ENCODE results near the gene DRC3.
A peak's percentile ranks its signal among the peaks of the same experiment; 100 is the strongest.

DRC3 gene

GRCh38 chr17:18017958-18018357 lies 45.3 kb downstream of the DRC3 start:
- Histone ChIP-seq H3K4me2 (ENCODE audit: insufficient read depth, low read length, poor library complexity, severe bottlenecking) (no peak overlapping the region), H3K18ac (ENCODE audit: low read length) (no peak overlapping the region), H3K4me3 (ENCODE audit: low read length in 2 of 2) (no peak overlapping the region), H3K23ac (ENCODE audit: low read depth, low read length, poor library complexity) (no peak overlapping the region), H2BK15ac (ENCODE audit: low read length) (no peak overlapping the region), H3K14ac (ENCODE audit: low read length) (no peak overlapping the region), H2BK12ac (ENCODE audit: low read length) (no peak overlapping the region), H2BK120ac (ENCODE audit: low read depth, low read length) (no peak overlapping the region), H2BK5ac (ENCODE audit: low read length) (peak overlapping the region; percentile 26), H3K4ac (ENCODE audit: low read length) (no peak overlapping the region), H3K27ac (replicated peaks; ENCODE audit: low read length) (no peak overlapping the region), H3K36me3 (replicated peaks in 1 of 2; ENCODE audit: control insufficient read depth in 2 of 2, insufficient read depth in 2 of 2, low read length in 2 of 2) (peaks cover 8 to 9% of the 10 kb centered on the region in 2 donors), H4K91ac (ENCODE audit: low read depth, low read length, poor library complexity) (no peak overlapping the region), H3K27me3 (ENCODE audit: control insufficient read depth in 3 of 3, insufficient read depth in 3 of 3, low read depth in 1 of 3, low read length in 3 of 3) (no peaks in the 10 kb centered on the region), H3K9ac (ENCODE audit: low read depth, low read length, poor library complexity) (no peak overlapping the region), H3K4me1 (ENCODE audit: control insufficient read depth in 2 of 2, insufficient read depth in 1 of 2, low read depth in 1 of 2, low read length in 2 of 2) (peaks cover 0 to 8% of the 10 kb centered on the region in 2 donors), H3K9me3 (replicated peaks in 1 of 2; ENCODE audit: control insufficient read depth in 2 of 2, insufficient read depth in 1 of 2, low read depth in 1 of 2, low read length in 2 of 2) (peaks cover 0 to 2% of the 10 kb centered on the region in 2 donors), H2AFZ (ENCODE audit: low read length) (no peak overlapping the region), H4K8ac (ENCODE audit: low read depth, low read length) (no peak overlapping the region), H3K79me1 (ENCODE audit: low read depth, low read length) (no peaks in the 10 kb centered on the region), H2AK5ac (ENCODE audit: low read depth, low read length) (no peak overlapping the region)
- DNase-seq (ENCODE audit: low spot score): no peak
- WGBS, 2 donors (ENCODE audit: extremely low coverage in 2 of 2, insufficient read length in 2 of 2, insufficient replicate concordance in 1 of 2): no CpG with 5 or more reads among the region's 3 CpGs

DNA sequence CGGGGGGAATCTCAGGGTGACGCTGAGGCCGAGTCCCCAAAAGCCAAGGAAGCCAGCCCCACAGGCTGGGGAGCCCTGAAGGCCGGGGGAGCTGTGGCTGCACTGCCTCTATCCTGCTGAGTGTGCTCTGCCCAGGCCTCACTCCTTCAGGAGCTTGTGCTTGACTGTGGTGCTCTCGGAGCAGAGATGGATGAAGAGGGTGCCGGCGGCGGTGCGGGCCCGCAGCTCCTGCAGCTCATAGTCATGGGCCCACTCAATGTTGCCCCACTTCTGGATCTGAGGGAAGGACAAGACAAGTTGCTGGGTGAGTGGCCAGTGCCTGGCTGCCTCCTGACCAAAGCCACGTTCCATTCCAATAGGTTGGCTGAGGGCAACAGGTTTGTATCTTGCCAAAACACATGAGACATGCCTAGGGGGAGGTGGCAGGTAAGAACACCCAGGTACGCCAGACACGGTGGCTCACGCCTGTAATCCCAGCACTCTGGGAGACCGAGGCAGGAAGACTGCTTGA lies 45.8 kb downstream of the DRC3 start:
- H2BK5ac ChIP-seq (ENCODE audit: low read length): peak overlapping the region; percentile 26
- H2BK15ac ChIP-seq (ENCODE audit: low read length): no peak overlapping the region
- no peak overlapping the region for H2BK120ac ChIP-seq (ENCODE audit: low read depth, low read length)
- H3K27ac ChIP-seq (replicated peaks; ENCODE audit: low read length): no peak overlapping the region
- no peak overlapping the region for H2AFZ ChIP-seq (ENCODE audit: low read length)
- H3K4me3 ChIP-seq (ENCODE audit: low read length in 2 of 2): no peak overlapping the region
- H3K36me3 ChIP-seq (replicated peaks in 1 of 2; ENCODE audit: control insufficient read depth in 2 of 2, insufficient read depth in 2 of 2, low read length in 2 of 2): peaks cover 8 to 9% of the 10 kb centered on the region in 2 donors
- peak overlapping the region; percentile 97 for H4K8ac ChIP-seq (ENCODE audit: low read depth, low read length)
- no peak for DNase-seq (ENCODE audit: low spot score)
- no peak overlapping the region for H3K14ac ChIP-seq (ENCODE audit: low read length)
- H3K4ac ChIP-seq (ENCODE audit: low read length): no peak overlapping the region
- no peak overlapping the region for H3K4me2 ChIP-seq (ENCODE audit: insufficient read depth, low read length, poor library complexity, severe bottlenecking)
- no peak overlapping the region for H4K91ac ChIP-seq (ENCODE audit: low read depth, low read length, poor library complexity)
- no peak overlapping the region for H2AK5ac ChIP-seq (ENCODE audit: low read depth, low read length)
- H3K79me1 ChIP-seq (ENCODE audit: low read depth, low read length): no peaks in the 10 kb centered on the region
- no peak overlapping the region for H3K9ac ChIP-seq (ENCODE audit: low read depth, low read length, poor library complexity)
- H2BK12ac ChIP-seq (ENCODE audit: low read length): no peak overlapping the region
- no peaks in the 10 kb centered on the region for H3K27me3 ChIP-seq (ENCODE audit: control insufficient read depth in 3 of 3, insufficient read depth in 3 of 3, low read depth in 1 of 3, low read length in 3 of 3)
- peaks cover 0 to 2% of the 10 kb centered on the region in 2 donors for H3K9me3 ChIP-seq (replicated peaks in 1 of 2; ENCODE audit: control insufficient read depth in 2 of 2, insufficient read depth in 1 of 2, low read depth in 1 of 2, low read length in 2 of 2)
- H3K18ac ChIP-seq (ENCODE audit: low read length): no peak overlapping the region
- no CpG with 5 or more reads among the region's 15 CpGs for WGBS, 2 donors (ENCODE audit: extremely low coverage in 2 of 2, insufficient read length in 2 of 2, insufficient replicate concordance in 1 of 2)
- peaks cover 0 to 8% of the 10 kb centered on the region in 2 donors for H3K4me1 ChIP-seq (ENCODE audit: control insufficient read depth in 2 of 2, insufficient read depth in 1 of 2, low read depth in 1 of 2, low read length in 2 of 2)
- H3K23ac ChIP-seq (ENCODE audit: low read depth, low read length, poor library complexity): peak overlapping the region; percentile 67

DNA sequence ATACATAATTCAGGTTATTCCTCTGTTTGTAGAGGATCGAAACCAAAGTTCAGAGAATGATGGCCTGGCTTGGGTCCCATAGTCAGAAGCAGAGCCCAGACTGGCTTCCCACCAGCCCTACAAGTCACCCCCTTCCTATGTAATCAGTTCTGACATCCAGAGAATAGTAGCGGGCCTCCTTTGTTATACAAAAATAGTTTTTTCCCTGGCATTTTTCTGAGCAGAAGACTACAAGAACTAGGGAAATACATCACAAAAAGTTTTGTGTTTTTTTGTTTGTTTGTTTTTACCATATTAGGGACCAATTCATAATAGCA lies 47.1 kb downstream of the DRC3 start:
- no peak overlapping the region for H2AK5ac ChIP-seq (ENCODE audit: low read depth, low read length)
- H3K27me3 ChIP-seq (ENCODE audit: control insufficient read depth in 3 of 3, insufficient read depth in 3 of 3, low read depth in 1 of 3, low read length in 3 of 3): no peaks in the 10 kb centered on the region
- no peak overlapping the region for H3K23ac ChIP-seq (ENCODE audit: low read depth, low read length, poor library complexity)

DNA sequence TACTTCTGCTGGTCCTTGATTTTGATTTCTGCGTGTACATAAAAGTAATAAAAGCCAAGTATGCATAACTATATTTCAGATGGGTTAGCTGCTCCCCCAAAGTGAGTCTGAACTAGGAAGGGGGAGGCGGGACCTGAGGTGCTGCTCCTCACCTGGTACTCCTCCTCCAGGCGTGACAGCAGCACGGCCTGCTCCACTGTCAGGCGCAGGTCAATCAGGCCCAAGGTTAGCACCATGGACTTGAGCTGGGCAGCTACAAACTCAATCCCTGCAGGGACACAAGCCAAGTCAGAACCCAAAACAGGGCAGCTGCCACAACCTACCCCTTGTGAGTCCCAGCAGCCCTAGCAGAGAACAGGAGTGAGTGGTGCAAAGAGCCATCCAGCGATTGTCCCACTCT lies 48.3 kb downstream of the DRC3 start:
- Histone ChIP-seq H3K36me3 (replicated peaks in 1 of 2; ENCODE audit: control insufficient read depth in 2 of 2, insufficient read depth in 2 of 2, low read length in 2 of 2) (peaks cover 2 to 5% of the 10 kb centered on the region in 2 donors), H3K27me3 (ENCODE audit: control insufficient read depth in 3 of 3, insufficient read depth in 3 of 3, low read depth in 1 of 3, low read length in 3 of 3) (no peaks in the 10 kb centered on the region)

More for the DNA sequence above, 47.1 kb downstream of the DRC3 start:
- Histone ChIP-seq H3K4ac (ENCODE audit: low read length) (no peak overlapping the region), H3K9ac (ENCODE audit: low read depth, low read length, poor library complexity) (no peak overlapping the region), H4K91ac (ENCODE audit: low read depth, low read length, poor library complexity) (no peak overlapping the region), H3K4me3 (ENCODE audit: low read length in 2 of 2) (no peak overlapping the region), H4K8ac (ENCODE audit: low read depth, low read length) (no peak overlapping the region), H2AFZ (ENCODE audit: low read length) (no peak overlapping the region), H3K4me2 (ENCODE audit: insufficient read depth, low read length, poor library complexity, severe bottlenecking) (no peak overlapping the region), H3K27ac (replicated peaks; ENCODE audit: low read length) (no peak overlapping the region), H3K14ac (ENCODE audit: low read length) (no peak overlapping the region), H3K4me1 (ENCODE audit: control insufficient read depth in 2 of 2, insufficient read depth in 1 of 2, low read depth in 1 of 2, low read length in 2 of 2) (peaks cover 0 to 8% of the 10 kb centered on the region in 2 donors), H3K18ac (ENCODE audit: low read length) (no peak overlapping the region), H2BK5ac (ENCODE audit: low read length) (no peak overlapping the region), H3K9me3 (replicated peaks in 1 of 2; ENCODE audit: control insufficient read depth in 2 of 2, insufficient read depth in 1 of 2, low read depth in 1 of 2, low read length in 2 of 2) (peaks cover 0 to 2% of the 10 kb centered on the region in 2 donors), H3K79me1 (ENCODE audit: low read depth, low read length) (no peaks in the 10 kb centered on the region), H2BK12ac (ENCODE audit: low read length) (no peak overlapping the region), H2BK15ac (ENCODE audit: low read length) (no peak overlapping the region), H3K36me3 (replicated peaks in 1 of 2; ENCODE audit: control insufficient read depth in 2 of 2, insufficient read depth in 2 of 2, low read length in 2 of 2) (peaks cover 8 to 9% of the 10 kb centered on the region in 2 donors), H2BK120ac (ENCODE audit: low read depth, low read length) (no peak overlapping the region)
- no CpG with 5 or more reads among the region's 2 CpGs for WGBS, 2 donors (ENCODE audit: extremely low coverage in 2 of 2, insufficient read length in 2 of 2, insufficient replicate concordance in 1 of 2)
- DNase-seq (ENCODE audit: low spot score): no peak

More for the DNA sequence above, 48.3 kb downstream of the DRC3 start:
- Histone ChIP-seq H4K8ac (ENCODE audit: low read depth, low read length) (no peak overlapping the region), H2AK5ac (ENCODE audit: low read depth, low read length) (no peak overlapping the region), H2BK120ac (ENCODE audit: low read depth, low read length) (no peak overlapping the region), H3K9ac (ENCODE audit: low read depth, low read length, poor library complexity) (no peak overlapping the region), H4K91ac (ENCODE audit: low read depth, low read length, poor library complexity) (no peak overlapping the region), H3K4ac (ENCODE audit: low read length) (no peak overlapping the region), H2BK15ac (ENCODE audit: low read length) (no peak overlapping the region), H3K27ac (replicated peaks; ENCODE audit: low read length) (no peak overlapping the region), H3K18ac (ENCODE audit: low read length) (no peak overlapping the region), H3K23ac (ENCODE audit: low read depth, low read length, poor library complexity) (peak overlapping the region; percentile 8), H3K4me1 (ENCODE audit: control insufficient read depth in 2 of 2, insufficient read depth in 1 of 2, low read depth in 1 of 2, low read length in 2 of 2) (peaks cover 0 to 2% of the 10 kb centered on the region in 2 donors), H3K4me3 (ENCODE audit: low read length in 2 of 2) (no peak overlapping the region), H2BK12ac (ENCODE audit: low read length) (no peak overlapping the region), H3K79me1 (ENCODE audit: low read depth, low read length) (no peaks in the 10 kb centered on the region), H3K4me2 (ENCODE audit: insufficient read depth, low read length, poor library complexity, severe bottlenecking) (no peak overlapping the region), H3K14ac (ENCODE audit: low read length) (no peak overlapping the region), H3K9me3 (replicated peaks in 1 of 2; ENCODE audit: control insufficient read depth in 2 of 2, insufficient read depth in 1 of 2, low read depth in 1 of 2, low read length in 2 of 2) (peaks cover 0 to 2% of the 10 kb centered on the region in 2 donors), H2BK5ac (ENCODE audit: low read length) (no peak overlapping the region), H2AFZ (ENCODE audit: low read length) (no peak overlapping the region)
- no peak for DNase-seq (ENCODE audit: low spot score)
- no CpG with 5 or more reads among the region's 6 CpGs for WGBS, 2 donors (ENCODE audit: extremely low coverage in 2 of 2, insufficient read length in 2 of 2, insufficient replicate concordance in 1 of 2)

All from neuronal stem cell (in vitro differentiated cells).